GM18951 (cell line): ENCODE measurements around the gene ABCC10.
"Not testable (repeated sequence)": the region's sequence is repeated elsewhere in the genome, so short reads cannot be mapped to it uniquely, and the experiment has no call there.

Experiments used
- POLR2A ChIP-seq: IDR thresholded peaks from 4 replicates; pipeline ENCODE4 v1.6.1; 2011; ENCODE audit warnings: mild to moderate bottlenecking; ENCODE audit not compliant: insufficient read length, insufficient read depth; ENCODE audit errors: extremely low read depth
- in situ Hi-C: fragments of 300-500 bp; cut with MboI; formaldehyde crosslinking; loops from one replicate; pipeline ENCODE4 v1.12.0; 2022; ENCODE audit warnings: low sequenced_read_pairs, mixed read lengths, inconsistent platforms; ENCODE audit not compliant: unreplicated experiment

The ABCC10 gene

DNA sequence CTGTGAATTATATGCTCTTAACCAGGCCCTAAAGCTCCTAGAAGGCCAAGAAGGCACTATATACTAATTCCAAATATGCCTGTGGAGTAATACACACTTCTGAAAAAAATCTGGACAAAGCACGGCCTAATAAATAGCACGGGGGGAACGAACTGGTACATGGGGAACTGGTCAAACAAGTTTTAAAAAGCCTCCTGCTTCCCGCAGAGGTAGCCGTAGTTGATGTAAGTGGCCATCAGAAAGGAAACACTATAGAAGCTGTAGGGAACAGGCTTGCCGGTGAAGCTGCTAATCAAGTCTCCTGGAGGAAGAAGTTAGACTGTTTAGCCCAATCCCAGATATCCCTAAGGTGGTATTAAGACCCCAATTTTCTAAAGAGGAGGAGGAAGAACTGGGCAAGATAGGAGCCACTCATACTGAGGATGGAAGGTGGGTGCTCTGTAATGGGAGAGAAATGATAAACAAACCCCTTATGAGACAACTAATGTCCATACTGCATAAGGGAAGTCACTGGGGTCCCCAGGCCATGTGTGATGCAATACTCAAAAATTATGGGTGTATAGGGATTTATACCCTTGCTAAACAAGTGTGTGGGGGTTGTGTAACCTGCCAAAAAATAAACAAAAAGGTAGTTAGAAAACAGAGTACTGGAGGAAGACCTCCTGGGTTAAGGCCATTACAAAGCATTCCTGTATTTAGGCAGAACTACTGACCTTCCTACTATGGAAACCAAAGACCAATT is 30.8 kb upstream of the ABCC10 start:
- in situ Hi-C loops, result no loop called here

DNA sequence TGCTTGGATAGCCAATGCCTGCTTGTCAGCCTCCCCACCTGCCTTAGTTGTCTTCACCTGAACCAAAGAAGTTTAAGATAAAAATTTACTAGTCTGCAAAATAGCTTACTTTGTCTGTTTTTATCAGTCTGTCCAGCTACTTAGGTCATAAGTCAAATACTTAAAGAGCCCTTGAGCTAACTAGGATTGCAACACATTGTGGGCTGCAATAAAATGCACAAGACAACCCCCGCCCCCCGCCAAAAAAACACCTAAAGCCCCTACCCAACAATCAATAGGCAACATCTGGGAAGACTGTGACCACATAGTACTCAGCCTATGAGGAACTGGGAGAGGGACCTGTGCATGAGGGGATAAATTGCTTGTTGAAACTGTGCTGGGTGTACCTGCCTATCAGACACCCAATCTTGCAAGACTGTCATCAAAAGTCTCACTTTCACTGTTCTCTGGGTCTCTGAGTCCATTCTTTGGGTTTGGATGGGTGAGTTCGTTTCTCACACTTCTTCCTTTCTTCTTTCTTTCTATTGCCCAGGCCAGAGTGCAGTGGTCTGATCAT is 27.3 kb upstream of the ABCC10 start:
- no peak for TF ChIP-seq POLR2A
- in situ Hi-C loops, result no loop called here

More for the DNA sequence above, 30.8 kb upstream of the ABCC10 start:
- TF ChIP-seq POLR2A, result no peak

DNA sequence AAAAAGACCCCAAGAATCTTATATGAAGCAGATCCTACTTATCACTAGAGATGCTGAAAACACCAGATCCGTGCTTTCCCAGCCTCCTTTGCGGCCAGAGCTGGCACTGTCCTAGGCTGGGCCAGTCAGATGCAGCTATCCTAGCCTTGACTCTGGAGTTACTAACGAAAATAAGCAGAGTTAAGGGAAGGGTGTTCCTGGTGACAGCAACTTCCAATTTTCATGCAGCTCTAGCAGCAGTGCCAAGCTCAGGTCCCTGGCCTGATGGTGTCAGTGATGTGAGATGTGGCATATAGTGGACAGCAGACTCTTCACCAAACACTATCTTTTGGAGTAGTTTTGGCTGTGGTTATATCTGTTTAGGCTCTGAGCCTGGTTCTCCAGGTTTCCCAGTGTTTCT is 25.6 kb upstream of the ABCC10 start:
- in situ Hi-C loops, result no loop called here
- no peak for TF ChIP-seq POLR2A

DNA sequence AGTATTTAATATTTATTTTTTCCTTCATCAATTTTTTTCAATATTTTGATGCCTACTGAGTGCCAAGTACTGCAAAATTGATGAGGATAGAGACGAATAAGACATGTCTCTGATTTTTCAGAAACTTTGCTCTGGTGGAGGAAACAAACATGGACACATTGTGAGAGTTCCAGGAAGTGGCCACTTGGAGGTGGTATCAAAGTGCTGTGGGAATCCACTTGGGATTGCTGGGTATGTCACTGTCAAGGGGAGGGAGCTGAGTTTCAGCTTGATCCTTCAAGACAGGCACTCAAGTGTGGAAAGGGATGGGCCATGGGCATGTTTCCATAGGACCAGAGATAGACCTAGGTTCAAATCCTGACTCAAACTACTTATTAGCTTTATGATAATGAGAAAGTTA is 24.5 kb upstream of the ABCC10 start:
- TF ChIP-seq POLR2A, result no peak

DNA sequence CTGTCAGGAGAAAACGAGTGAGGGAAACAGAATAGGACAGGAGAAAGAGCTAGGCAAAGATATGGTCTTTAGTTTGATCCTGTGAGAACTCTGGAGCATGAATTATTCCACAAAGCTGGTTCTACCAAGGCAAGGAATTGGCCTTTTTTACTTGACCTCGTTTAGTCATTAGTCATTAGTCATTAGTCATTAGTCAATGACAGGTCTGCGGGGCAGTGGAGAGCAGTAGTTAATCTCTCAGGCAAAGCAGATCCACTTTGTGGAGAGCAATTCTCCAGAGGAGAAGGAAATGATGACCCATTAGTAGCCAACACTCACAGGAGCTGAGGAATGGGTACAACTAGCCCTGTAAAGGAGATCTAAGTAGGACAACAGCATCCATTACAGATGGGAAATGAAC is 22.0 kb upstream of the ABCC10 start:
- no peak for TF ChIP-seq POLR2A
- in situ Hi-C loops, result no loop called here

More for the DNA sequence above, 24.5 kb upstream of the ABCC10 start:
- in situ Hi-C loops, result no loop called here

DNA sequence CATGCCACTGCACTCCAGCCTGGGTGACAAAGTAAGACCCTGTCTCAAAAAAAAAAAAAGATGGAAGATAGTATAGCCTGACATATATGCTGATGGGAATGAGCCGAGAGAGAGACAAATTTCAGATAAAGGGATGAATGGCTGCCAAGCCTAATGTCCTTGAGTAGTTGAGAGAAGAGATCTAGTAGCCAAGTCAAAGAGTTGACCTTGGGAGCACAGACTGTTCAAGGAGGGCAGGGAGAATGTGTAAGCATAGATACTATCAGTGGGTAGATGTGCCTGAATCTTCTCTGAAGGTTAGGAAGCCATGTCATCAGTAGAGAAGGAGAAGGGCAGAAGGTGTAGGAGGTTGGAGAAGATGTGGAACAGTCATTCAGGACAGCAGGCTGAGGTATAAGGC is 20.0 kb upstream of the ABCC10 start:
- TF ChIP-seq POLR2A, result no peak
- in situ Hi-C loops, result no loop called here

DNA sequence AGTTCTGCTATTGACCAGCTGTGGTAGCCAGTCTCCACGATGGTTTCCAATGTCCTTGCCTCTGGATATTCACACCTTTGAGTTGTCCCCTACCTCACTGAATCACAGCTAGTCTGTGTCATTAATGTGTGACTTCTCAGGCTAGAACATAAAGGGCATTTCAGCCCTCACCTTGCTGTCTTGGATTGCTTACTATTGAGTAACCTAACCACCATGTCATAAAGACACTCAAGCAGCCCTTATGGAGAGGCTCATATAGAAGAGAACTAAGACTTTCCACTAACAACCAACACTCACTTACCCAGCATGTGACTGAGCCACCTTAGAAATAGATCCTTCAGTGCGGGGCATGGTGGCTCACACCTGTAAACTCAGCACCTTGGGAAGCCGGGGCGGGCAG is 19.1 kb upstream of the ABCC10 start:
- in situ Hi-C loops, result no loop called here
- no peak for TF ChIP-seq POLR2A

DNA sequence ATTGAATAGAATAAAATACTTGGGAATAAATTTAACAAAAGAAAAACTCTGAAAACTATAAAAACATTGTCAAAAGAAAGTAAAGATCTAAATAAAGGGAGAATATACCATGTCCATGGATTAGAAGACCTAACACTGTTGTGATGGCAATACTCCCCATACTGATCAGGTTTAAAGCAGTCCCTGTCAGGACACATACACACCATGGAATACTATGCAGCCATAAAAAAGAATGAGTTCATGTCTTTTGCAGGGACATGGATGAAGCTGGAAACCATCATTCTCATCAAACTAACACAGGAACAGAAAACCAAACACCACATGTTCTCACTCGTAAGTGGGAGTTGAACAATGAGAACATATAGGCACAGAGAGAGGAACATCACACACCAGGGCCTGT is 16.6 kb upstream of the ABCC10 start:
- in situ Hi-C loops, result not testable (repeated sequence)

DNA sequence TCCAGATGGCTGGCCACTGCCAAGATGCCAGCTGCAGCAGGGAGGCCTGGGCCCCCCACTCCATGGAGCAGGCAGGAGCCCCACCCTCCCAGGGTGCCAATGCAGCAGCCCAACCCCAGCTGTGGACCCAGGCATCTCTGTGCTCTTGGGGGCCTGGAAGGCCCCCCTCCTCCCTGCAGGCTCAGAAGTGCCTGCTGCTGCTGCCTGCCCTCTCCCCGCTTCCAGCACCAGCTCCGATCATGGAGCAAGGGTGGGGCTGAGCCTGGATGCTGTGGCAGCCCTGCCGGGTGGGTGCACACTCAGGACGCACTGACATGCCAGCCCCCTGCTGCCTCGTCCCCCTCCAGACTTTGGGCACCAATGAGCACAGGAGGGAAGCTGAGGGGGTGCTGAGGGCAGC is 14.8 kb upstream of the ABCC10 start:
- in situ Hi-C loops, result no loop called here
- no peak for TF ChIP-seq POLR2A

DNA sequence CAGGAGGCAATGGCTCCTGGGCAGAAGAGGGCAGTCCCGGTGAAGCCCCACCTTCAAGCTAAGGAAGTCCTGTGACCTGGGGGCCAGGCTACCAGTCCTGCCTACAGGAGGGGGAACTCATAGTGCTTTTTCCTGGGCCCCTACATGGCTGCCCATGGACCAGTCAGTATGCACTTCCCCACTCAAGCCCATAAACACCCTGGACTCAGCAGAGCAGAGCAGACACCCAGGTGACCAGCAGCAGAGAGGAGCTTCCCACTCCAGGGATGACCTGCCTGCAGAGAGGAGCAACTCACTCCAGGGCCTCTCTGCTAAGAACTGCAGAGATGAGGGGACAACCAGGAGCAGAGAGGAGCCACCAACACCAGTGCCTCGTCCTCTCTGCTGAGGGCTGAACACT is 14.3 kb upstream of the ABCC10 start:
- in situ Hi-C loops, result no loop called here
- no peak for TF ChIP-seq POLR2A

DNA sequence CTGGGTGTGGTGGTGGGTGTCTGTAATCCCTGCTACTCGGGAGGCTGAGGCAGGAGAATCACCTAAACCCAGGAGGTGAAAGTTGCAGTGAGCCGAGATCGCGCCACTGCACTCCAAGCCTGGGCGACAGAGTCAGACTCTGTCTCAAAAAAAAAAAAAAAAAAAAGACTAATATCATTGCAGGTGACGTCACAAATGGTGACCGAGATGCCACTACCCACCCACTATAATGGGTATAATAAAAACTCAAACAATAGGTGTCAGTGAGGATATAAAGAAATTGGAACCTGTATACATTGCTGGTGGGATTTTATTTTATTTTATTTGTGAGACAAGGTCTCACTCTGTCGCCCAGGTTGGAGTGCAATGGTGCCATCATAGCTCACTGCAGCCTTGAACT is 12.1 kb upstream of the ABCC10 start:
- in situ Hi-C loops, result not testable (repeated sequence)

DNA sequence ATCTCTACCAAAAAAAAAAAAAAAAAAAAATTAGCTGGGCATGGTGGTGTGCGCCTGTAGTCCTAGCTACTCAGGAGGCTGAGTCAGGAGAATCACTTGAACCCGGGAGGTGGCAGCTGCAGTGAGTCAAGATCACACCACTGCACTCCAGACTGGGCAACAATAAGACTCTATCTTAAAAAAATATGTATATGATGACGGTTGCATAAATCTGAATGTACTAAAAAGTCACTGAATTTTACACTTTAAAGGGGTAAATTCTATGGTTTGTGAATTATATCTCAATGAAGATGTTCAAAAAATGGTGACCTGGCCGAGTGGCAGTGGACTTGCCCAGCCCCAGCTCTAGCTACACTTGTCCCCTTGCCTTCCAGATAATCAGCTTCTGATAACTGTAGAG is 10.4 kb upstream of the ABCC10 start:
- in situ Hi-C loops, result no loop called here
- TF ChIP-seq POLR2A, result no peak

DNA sequence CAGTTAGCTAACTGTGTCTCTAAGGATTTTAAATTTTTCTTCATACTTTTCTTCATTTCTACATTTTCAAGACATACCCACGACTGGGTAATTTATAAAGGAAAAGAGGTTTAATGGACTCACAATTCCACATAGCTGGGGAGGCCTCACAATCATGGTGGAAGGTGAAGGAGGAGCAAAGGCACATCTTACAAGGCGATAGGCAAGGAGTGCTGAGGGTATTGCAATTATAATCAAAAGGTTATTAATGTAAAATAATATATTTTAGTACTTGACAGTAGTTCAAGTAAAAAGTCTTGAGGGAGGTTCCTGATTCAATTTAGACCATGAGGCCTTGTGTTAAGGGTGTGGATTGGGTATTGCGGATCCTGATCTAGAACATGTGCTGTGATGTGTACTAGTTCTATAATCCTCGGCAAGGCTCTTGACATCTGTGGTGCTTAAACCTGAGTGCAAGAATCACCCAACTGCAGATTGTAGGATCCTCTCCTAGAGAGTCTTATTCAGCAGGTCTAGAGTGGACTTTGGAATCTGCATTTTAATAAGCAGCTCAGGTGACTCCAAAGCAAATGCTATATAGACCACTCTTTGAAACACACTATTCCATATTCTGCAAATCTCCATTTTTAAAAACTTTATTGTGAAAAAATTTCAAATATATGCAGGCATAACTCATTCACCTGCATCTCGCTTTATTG is 7.2 kb upstream of the ABCC10 start:
- in situ Hi-C loops, result no loop called here
- TF ChIP-seq POLR2A, result no peak

DNA sequence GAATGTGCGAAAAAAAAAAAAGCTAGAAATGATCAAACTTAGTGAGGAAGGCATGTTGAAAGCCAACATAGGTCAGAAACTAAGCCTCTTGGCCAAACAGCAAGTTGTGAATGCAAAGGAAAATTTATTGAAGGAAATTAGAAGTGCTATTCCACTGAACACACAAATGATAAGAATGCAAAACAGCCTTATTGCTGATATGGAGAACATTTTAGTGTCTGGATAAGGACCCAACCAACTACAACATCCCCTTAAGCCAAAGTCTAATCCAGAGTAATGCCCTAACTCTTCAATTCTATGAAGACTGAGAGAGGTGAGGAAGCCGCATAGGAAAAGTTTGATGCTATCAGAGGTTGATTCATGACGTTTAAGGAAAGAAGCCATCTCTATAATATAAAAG is 5.5 kb upstream of the ABCC10 start:
- in situ Hi-C loops, result no loop called here
- no peak for TF ChIP-seq POLR2A

DNA sequence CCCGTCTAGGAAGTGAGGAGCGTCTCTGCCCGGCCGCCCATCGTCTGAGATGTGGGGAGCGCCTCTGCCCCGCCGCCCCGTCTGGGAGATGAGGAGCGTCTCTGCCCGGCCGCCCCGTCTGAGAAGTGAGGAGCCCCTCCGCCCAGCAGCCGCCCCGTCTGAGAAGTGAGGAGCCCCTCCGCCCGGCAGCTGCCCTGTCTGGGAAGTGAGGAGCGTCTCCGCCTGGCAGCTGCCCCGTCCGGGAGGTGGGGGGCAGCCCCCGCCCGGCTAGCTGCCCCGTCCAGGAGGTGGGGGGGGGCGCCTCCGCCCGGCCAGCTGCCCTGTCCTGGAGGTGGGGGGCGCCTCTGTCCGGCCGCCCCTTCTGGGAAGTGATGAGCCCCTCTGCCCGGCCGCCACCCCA is 2.3 kb upstream of the ABCC10 start:
- in situ Hi-C loops, result not testable (repeated sequence)
